Measurements from ENCODE around the gene PRKAR2B. TPM values are rescaled to one million over a fixed set of nuclear protein-coding genes. Genes with fewer than 3 reads are reported as not detected.

PRKAR2B gene
- total and polyA plus RNA-seq, 9 donors: 24.2 to 84.9 (median 43.7) TPM

- Histone ChIP-seq H3K36me3 (no peaks in the 10 kb centered on the region), H3K27ac (no peak overlapping the region), H3K27me3 (no peaks in the 10 kb centered on the region), H3K4me1 (ENCODE audit: insufficient read depth) (no peaks in the 10 kb centered on the region), H3K9me3 (no peaks in the 10 kb centered on the region), H3K4me3 (no peak overlapping the region)
- 33 to 53% (median 41%) methylated on average over 4 of the region's 4 CpGs for WGBS, 3 donors
- DNase-seq: no peak
- intact Hi-C loops (cut with DNase I): no loop called here
- TF ChIP-seq EP300 (IDR thresholded peaks at IDR 0.05) (no peak), POLR2A (IDR thresholded peaks at IDR 0.05) (no peak), CTCF (IDR thresholded peaks at IDR 0.05) (no peak)
These were observed 34.7 kb upstream of the PRKAR2B start for GRCh38 chr7:107009846-107010203.

- no peaks in the 10 kb centered on the region for H3K27me3 ChIP-seq
- no peak for TF ChIP-seq EP300 (IDR thresholded peaks at IDR 0.05)
- no peak for TF ChIP-seq CTCF (IDR thresholded peaks at IDR 0.05)
- TF ChIP-seq POLR2A (IDR thresholded peaks at IDR 0.05): no peak
- H3K9me3 ChIP-seq: no peaks in the 10 kb centered on the region
- 75 to 92% (median 87%) methylated on average over 6 of the region's 6 CpGs for WGBS, 3 donors
- intact Hi-C loops (cut with DNase I): no loop called here
- no peak overlapping the region for H3K27ac ChIP-seq
- H3K4me1 ChIP-seq (ENCODE audit: insufficient read depth): no peaks in the 10 kb centered on the region
- no peak overlapping the region for H3K4me3 ChIP-seq
- no peak for DNase-seq
- H3K36me3 ChIP-seq: no peaks in the 10 kb centered on the region
These were observed 31.8 kb upstream of the PRKAR2B start for GRCh38 chr7:107012691-107013090.

GRCh38 chr7:107014387-107015023, 30.0 kb upstream of the PRKAR2B start:
- DNase-seq: no peak
- intact Hi-C loops (cut with DNase I): no loop called here
- Histone ChIP-seq H3K4me3 (no peak overlapping the region), H3K9me3 (no peaks in the 10 kb centered on the region), H3K27me3 (no peaks in the 10 kb centered on the region), H3K27ac (no peak overlapping the region), H3K36me3 (no peaks in the 10 kb centered on the region), H3K4me1 (ENCODE audit: insufficient read depth) (no peaks in the 10 kb centered on the region)
- TF ChIP-seq POLR2A (IDR thresholded peaks at IDR 0.05) (no peak), CTCF (IDR thresholded peaks at IDR 0.05) (no peak), EP300 (IDR thresholded peaks at IDR 0.05) (no peak)
- 36 to 47% (median 43%) methylated on average over 7 of the region's 7 CpGs for WGBS, 3 donors

- no peak for DNase-seq
These were observed 28.2 kb upstream of the PRKAR2B start for GRCh38 chr7:107016312-107016711.

More at GRCh38 chr7:107016312-107016711, 28.2 kb upstream of the PRKAR2B start:
- Histone ChIP-seq H3K36me3 (no peaks in the 10 kb centered on the region), H3K4me3 (no peak overlapping the region), H3K9me3 (no peaks in the 10 kb centered on the region), H3K27ac (no peak overlapping the region), H3K4me1 (ENCODE audit: insufficient read depth) (no peaks in the 10 kb centered on the region), H3K27me3 (no peaks in the 10 kb centered on the region)
- intact Hi-C loops (cut with DNase I): no loop called here
- TF ChIP-seq CTCF (IDR thresholded peaks at IDR 0.05) (no peak), POLR2A (IDR thresholded peaks at IDR 0.05) (no peak), EP300 (IDR thresholded peaks at IDR 0.05) (no peak)
- WGBS, 3 donors: 75 to 86% (median 82%) methylated on average over 4 of the region's 4 CpGs
